Measurements from ENCODE around the gene CAMK2A.

DNA sequence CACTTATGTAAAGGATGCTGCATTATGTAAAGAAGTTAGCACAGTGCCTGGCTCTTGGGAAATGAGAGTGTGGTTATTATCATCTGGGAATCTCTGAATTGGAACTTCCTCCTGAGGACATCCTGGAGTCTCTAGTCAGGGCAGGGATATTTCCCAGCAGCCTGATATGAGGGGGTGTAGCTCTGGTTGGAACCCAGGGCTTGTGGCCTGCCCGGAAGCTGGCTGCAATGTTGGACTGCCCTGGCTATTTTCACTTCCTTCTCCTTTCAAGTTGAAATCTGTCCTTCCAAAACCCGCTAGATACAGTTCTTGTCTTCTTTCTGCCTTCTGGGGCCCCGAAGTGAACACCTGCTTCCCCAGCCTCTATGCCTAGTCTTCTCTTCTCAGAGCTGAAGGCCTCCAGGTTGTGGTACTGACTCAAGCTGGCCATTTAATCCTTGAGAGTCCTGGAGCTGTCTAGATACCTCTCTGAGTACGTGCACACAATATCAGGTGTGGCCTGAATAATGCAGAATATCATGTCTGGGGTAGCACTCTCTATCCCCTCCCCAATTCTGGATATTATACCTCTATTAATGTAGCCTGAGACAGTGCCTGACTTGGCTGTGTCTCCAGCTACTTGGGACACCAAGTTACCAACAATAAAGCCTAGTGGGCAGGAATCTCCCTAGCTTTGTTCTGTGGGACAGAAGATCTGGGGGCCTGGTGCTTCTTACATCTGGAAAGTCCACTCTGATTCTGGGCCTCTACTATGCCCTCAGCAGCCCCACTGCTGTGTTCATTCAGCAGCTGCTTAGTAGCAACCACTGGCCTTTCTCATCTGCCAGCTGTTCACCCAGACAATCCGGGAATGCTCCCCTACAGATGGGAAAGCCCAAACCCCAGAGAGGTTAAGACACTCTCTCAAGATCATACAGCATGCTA lies 54.7 kb downstream of the CAMK2A start:
- TF ChIP-seq, protein P1, sequence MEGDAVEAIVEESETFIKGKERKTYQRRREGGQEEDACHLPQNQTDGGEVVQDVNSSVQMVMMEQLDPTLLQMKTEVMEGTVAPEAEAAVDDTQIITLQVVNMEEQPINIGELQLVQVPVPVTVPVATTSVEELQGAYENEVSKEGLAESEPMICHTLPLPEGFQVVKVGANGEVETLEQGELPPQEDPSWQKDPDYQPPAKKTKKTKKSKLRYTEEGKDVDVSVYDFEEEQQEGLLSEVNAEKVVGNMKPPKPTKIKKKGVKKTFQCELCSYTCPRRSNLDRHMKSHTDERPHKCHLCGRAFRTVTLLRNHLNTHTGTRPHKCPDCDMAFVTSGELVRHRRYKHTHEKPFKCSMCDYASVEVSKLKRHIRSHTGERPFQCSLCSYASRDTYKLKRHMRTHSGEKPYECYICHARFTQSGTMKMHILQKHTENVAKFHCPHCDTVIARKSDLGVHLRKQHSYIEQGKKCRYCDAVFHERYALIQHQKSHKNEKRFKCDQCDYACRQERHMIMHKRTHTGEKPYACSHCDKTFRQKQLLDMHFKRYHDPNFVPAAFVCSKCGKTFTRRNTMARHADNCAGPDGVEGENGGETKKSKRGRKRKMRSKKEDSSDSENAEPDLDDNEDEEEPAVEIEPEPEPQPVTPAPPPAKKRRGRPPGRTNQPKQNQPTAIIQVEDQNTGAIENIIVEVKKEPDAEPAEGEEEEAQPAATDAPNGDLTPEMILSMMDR (IDR thresholded peaks at IDR 0.05; ENCODE audit: low read depth, low read length, poor library complexity, severe bottlenecking): no peak
- no peak for TF ChIP-seq EZH2phosphoT487 (IDR thresholded peaks at IDR 0.05; ENCODE audit: borderline replicate concordance, low read length)
